ENCODE measurements around the gene SYP.
A peak's percentile ranks its signal among the peaks of the same experiment; 100 is the strongest.
"Not testable (repeated sequence)": the region's sequence is repeated elsewhere in the genome, so short reads cannot be mapped to it uniquely, and the experiment has no call there.

SYP gene

GRCh38 chrX:49165901-49166881 lies 33.8 kb downstream of the SYP start:
- peak; percentile 51 for DNase-seq

- DNase-seq: no peak
Observed at GRCh38 chrX:49164589-49165360, 35.2 kb downstream of the SYP start.

DNA sequence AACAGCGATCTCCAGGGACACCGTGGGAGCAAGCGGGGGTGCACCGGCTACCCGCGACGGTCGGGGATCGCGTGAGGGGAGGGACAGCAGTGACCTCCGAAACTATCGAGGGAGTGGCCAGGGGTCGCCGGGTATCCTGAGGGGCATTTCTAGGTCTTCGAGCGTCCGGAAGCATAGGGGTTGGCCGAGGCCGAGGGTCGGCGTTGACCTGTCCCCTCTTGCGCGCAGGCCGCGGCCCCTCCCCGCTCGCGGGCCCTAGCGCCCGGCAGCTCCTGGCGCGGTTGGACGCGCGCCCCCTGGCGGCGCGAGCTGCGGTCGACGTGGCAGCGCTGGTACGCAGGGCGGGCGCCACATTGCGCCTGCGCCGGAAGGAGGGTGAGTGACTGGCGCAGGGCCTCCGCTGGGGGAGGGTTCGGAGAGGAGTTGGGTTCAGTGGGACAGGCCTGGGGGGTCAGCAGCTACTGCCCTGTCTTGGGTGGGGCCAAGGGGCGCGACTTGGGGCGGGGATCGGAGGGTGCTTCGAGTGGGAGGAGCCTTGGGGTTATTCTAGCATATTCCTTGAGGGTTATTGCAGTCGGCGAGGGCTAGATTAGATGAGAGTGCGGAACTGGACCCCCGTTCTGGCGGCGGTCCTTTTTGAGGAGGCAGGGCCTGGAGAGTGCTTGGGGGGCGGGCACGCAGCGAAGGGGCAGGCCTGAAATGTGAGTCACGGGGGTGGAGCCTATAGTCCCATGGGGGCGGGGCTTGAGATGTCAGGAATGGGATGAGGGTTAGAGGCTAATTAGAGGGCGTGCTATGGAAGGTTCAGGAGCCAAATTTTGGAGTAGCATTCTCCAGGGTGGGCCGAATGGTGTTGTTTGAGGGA lies 36.2 kb downstream of the SYP start:
- peak; percentile 70 for DNase-seq

DNA sequence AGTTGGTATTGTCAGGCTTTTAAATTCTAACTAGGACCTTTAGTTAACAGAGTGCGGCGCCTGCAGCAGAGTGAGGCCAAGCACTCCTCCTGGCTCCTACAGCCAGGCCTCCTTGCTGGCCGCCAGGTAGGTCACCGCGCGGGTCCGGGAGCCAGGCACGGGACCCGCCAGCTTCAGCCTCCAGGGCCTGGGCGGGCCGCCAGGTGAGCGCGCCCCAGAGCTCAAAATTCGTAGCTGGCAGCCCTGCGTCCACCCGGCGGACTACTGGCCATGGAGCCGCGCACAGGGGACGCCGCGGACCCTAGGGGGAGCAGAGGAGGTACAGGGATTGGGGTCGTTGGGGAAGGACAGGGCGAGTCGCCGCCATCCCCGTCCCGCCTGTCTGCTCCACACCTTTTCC lies 37.4 kb downstream of the SYP start, which contains the start of gene MAGIX:
TSS of gene MAGIX (plus strand) at position 139 of the 400 bp plus-strand sequence. CDS start at position 271, 132 bp downstream.
- DNase-seq: no peak

GRCh38 chrX:49161632-49162031 lies 38.4 kb downstream of the SYP start:
- DNase-seq: no peak

GRCh38 chrX:49160908-49161307 lies 39.1 kb downstream of the SYP start:
- DNase-seq: no peak

- DNase-seq: no peak
Observed at GRCh38 chrX:49157194-49157593, 42.8 kb downstream of the SYP start.

GRCh38 chrX:49155900-49156837 lies 43.8 kb downstream of the SYP start:
- DNase-seq: peak; percentile 90

DNA sequence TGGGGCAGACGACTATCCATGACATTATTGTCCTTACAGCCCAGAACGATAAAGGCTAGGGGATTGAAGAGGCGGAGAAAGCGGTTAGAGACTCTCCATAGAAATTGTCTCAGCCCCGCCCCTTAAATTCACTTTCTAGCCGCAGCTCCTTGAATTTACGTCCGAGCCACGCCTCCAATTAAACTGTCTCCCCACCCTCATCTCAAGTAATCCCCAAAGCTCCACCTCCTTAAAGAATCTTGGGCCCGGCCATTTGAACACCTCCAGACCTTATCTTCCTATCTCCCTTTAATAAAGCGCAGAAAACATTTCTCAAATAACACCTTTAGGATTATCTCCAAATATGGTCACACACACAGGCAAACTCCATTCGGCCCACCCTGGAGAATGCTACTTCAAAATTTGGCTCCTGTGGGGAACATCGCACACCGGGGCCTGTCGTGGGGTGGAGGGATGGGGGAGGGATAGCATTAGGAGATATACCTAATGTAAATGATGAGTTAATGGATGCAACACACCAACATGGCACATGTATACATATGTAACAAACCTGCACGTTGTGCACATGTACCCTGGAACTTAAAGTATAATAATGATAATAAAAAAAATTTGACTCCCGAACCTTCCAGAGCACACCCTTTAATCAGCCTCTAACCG lies 44.6 kb downstream of the SYP start:
- DNase-seq: peak; percentile 72

DNA sequence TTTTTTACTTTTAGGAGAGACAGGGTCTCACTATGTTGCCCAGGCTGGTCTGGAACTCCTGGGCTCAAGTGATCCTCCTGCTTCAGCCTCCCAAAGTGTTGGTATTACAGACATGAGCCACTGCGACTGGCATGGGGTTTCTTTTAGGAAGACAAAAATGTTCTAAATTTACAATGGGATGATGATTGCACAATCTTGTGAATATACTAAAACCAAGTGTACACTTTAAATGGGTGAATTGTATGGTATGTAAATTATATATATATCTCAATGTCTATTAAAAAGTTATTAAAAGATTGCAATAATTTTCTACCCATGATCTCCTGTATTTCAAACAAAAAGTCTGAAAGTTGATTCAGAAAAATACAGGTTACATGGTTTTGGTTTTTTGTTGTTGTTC lies 46.5 kb downstream of the SYP start:
- DNase-seq: no peak

- not testable (repeated sequence) for DNase-seq
Observed at GRCh38 chrX:49149291-49149690, 50.7 kb downstream of the SYP start.

- DNase-seq: not testable (repeated sequence)
Observed at GRCh38 chrX:49148390-49149100, 51.4 kb downstream of the SYP start.

- DNase-seq: no peak
Observed at GRCh38 chrX:49147936-49148335, 52.1 kb downstream of the SYP start.

GRCh38 chrX:49147282-49147681 lies 52.7 kb downstream of the SYP start:
- DNase-seq: no peak

DNA sequence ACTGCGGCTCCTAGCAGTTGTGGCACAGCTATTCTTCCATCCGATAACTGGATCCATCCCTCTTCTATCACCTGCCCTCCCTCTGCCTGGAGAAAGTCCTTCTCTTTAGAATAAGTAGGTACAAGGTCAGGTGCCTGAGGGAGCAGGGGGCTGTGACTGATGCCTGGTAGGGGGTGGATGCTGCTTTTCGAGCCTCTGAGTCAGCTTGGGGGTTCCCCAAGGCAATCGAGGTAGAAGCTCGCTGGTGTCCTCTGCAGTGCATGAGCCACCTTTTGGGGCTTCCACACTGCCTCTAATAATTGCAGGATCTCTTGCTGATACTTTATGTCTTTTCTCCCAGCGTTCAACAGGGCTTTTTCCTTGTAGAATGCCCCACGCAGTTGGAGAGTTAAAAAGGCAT lies 56.8 kb downstream of the SYP start:
- DNase-seq: not testable (repeated sequence)

- not testable (repeated sequence) for DNase-seq
Observed at GRCh38 chrX:49142264-49142663, 57.7 kb downstream of the SYP start.

- DNase-seq: no peak
Observed at GRCh38 chrX:49139713-49140112, 60.3 kb downstream of the SYP start.
